RWPE2 (cell line): ENCODE data around the gene KRTAP29-1.

Source experiments
- ATAC-seq: fragments of 200-7000 bp; cut with Tn5 transposase; 3 replicates; pipeline ENCODE4 v1.9.1; 2021; ENCODE audit warnings: low read depth
- DNase-seq: peaks from one replicate; pipeline ENCODE4 v3.0.0-alpha.2; 2020; ENCODE audit warnings: low spot score
- H3K27ac ChIP-seq: fragments of 450-650 bp; 2 replicates; pipeline ENCODE4 v1.5.1; 2017; ENCODE audit warnings: mild to moderate bottlenecking; ENCODE audit not compliant: poor library complexity, severe bottlenecking
- H3K27me3 ChIP-seq: fragments of 250-450 bp; sonication (Bioruptor Pico); 2 replicates; pipeline ENCODE4 v1.5.1; 2021; ENCODE audit warnings: mild to moderate bottlenecking, moderate library complexity; ENCODE audit not compliant: insufficient read depth, poor library complexity, severe bottlenecking
- H3K36me3 ChIP-seq: fragments of 250-450 bp; sonication (Bioruptor Pico); 2 replicates; pipeline ENCODE4 v1.5.1; 2020; ENCODE audit warnings: low read depth, mild to moderate bottlenecking, moderate library complexity
- H3K4me1 ChIP-seq: fragments of 250-450 bp; sonication (Bioruptor Pico); 2 replicates; pipeline ENCODE4 v1.5.1; 2021; ENCODE audit warnings: mild to moderate bottlenecking, moderate library complexity; ENCODE audit not compliant: insufficient read depth, poor library complexity, severe bottlenecking
- H3K4me3 ChIP-seq: fragments of 250-450 bp; sonication (Bioruptor Pico); 2 replicates; pipeline ENCODE4 v1.5.1; 2021; ENCODE audit warnings: mild to moderate bottlenecking, moderate library complexity; ENCODE audit not compliant: severe bottlenecking
- H3K9me3 ChIP-seq: fragments of 250-450 bp; sonication (Bioruptor Pico); 2 replicates; pipeline ENCODE4 v1.5.1; 2021; ENCODE audit warnings: mild to moderate bottlenecking, moderate library complexity; ENCODE audit not compliant: severe bottlenecking
- TF ChIP-seq, protein P1 (sequence below): fragments of 450-650 bp; IDR thresholded peaks from one replicate; pipeline ENCODE4 v1.5.1; 2017; ENCODE audit warnings: mild to moderate bottlenecking, moderate library complexity; ENCODE audit not compliant: poor library complexity, severe bottlenecking

The KRTAP29-1 gene

GRCh38 chr17:41318231-41318630 lies 15.6 kb upstream of the KRTAP29-1 start:
- Histone ChIP-seq H3K4me3 (no peak overlapping the region), H3K36me3 (no peaks in the 10 kb centered on the region), H3K9me3 (peaks cover 6% of the 10 kb centered on the region), H3K27me3 (no peaks in the 10 kb centered on the region), H3K4me1 (peaks cover 4% of the 10 kb centered on the region), H3K27ac (no peak overlapping the region)
- DNase-seq: no peak
- TF ChIP-seq, protein P1, sequence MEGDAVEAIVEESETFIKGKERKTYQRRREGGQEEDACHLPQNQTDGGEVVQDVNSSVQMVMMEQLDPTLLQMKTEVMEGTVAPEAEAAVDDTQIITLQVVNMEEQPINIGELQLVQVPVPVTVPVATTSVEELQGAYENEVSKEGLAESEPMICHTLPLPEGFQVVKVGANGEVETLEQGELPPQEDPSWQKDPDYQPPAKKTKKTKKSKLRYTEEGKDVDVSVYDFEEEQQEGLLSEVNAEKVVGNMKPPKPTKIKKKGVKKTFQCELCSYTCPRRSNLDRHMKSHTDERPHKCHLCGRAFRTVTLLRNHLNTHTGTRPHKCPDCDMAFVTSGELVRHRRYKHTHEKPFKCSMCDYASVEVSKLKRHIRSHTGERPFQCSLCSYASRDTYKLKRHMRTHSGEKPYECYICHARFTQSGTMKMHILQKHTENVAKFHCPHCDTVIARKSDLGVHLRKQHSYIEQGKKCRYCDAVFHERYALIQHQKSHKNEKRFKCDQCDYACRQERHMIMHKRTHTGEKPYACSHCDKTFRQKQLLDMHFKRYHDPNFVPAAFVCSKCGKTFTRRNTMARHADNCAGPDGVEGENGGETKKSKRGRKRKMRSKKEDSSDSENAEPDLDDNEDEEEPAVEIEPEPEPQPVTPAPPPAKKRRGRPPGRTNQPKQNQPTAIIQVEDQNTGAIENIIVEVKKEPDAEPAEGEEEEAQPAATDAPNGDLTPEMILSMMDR: no peak
- ATAC-seq: no peak

- no peak overlapping the region for H3K4me3 ChIP-seq
- H3K27ac ChIP-seq: no peak overlapping the region
- no peak for DNase-seq
- TF ChIP-seq, protein P1: no peak
- H3K4me1 ChIP-seq: peaks cover 4% of the 10 kb centered on the region
- H3K36me3 ChIP-seq: no peaks in the 10 kb centered on the region
- H3K9me3 ChIP-seq: peaks cover 6% of the 10 kb centered on the region
- no peak for ATAC-seq
- no peaks in the 10 kb centered on the region for H3K27me3 ChIP-seq
These were observed 13.3 kb upstream of the KRTAP29-1 start for GRCh38 chr17:41315814-41316445.

DNA sequence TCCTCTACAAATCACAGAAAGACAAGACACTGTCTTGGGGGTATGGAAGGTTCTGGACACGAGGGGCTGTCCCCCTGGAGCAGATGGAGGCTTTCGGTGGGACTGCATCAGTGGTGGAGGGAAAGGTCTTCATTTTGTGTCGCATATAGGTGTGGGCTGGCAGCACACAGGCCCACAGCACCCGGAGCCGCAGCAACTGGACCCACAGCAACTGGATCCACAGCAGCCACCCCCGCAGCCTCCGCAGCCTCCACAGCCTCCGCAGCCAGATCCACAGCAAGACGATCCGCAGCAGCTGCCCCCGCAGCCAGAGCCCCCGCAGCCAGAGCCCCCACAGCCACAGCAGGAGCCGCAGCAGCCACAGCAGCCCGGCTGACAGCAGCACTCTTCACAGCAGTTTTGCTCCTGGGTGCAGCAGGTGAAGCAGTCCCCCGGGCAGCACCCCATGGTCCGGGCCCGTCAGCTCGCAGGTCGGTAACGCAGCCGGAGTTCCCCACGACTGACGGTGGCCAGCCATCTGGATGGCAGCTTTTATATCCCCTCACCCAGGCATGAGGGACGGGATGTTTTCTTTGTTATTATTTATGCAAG lies 12.6 kb upstream of the KRTAP29-1 start, which contains the start of gene KRTAP17-1:
TSS of gene KRTAP17-1 (minus strand) at position 507 of the 591 bp plus-strand sequence. CDS start at position 447, 60 bp downstream.
- ATAC-seq: no peak
- no peaks in the 10 kb centered on the region for H3K36me3 ChIP-seq
- peaks cover 6% of the 10 kb centered on the region for H3K9me3 ChIP-seq
- H3K4me1 ChIP-seq: peaks cover 4% of the 10 kb centered on the region
- TF ChIP-seq, protein P1: no peak
- no peak within 1 kb of the TSS for H3K4me3 ChIP-seq
- no peaks in the 10 kb centered on the region for H3K27me3 ChIP-seq
- no peak for DNase-seq
- H3K27ac ChIP-seq: no peak within 1 kb of the TSS

DNA sequence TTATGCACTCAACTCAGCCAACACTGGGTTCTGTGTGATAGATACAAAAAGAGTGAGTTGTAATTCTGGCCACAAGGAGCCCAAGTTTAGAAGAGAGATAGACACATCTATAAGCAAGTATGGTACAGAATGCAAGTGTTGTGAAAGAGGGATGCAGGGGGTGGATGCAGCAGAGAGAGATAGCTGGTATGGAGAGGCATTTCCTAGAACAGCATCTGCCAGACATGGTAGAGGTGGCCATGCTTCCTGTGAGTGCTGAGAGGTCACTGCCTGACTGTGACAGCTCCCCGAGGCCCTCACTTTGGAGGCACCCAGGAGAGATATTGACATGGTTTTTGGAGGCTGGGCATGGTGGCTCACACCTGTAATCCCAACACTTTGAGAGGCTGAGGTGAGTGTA lies 8.5 kb upstream of the KRTAP29-1 start:
- Histone ChIP-seq H3K4me3 (no peak overlapping the region), H3K27ac (no peak overlapping the region), H3K9me3 (no peaks in the 10 kb centered on the region), H3K27me3 (no peaks in the 10 kb centered on the region), H3K4me1 (no peaks in the 10 kb centered on the region), H3K36me3 (no peaks in the 10 kb centered on the region)
- TF ChIP-seq, protein P1: no peak
- ATAC-seq (no peak), DNase-seq (no peak)

DNA sequence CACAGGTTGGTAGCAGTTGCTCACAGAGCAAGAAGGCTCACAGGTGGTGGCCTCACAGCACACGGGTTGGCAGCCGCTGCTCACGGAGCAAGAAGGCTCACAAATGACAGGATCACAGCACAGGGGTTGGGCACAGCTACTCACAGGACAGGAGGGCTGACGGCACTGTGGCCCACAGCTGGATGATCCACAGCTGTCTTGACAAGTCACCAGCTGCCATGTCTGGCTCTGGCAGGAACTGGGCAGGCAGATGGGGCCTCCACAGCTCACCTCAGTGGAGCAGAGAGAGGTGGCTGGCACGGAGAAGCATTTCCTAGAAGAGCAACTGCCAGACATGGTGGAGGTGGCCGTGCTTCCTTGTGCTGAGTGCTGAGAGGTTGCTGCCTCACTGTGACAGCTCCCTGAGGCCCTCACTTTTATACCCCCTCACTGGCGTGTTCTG lies 6.3 kb upstream of the KRTAP29-1 start, which contains the start of gene KRTAP16-1:
TSS of gene KRTAP16-1 (minus strand) at position 392 of the 442 bp plus-strand sequence. CDS start at position 336, 56 bp downstream.
- H3K4me1 ChIP-seq: no peaks in the 10 kb centered on the region
- DNase-seq (no peak), ATAC-seq (no peak)
- no peaks in the 10 kb centered on the region for H3K36me3 ChIP-seq
- TF ChIP-seq, protein P1: no peak
- no peak within 1 kb of the TSS for H3K4me3 ChIP-seq
- no peak within 1 kb of the TSS for H3K27ac ChIP-seq
- H3K9me3 ChIP-seq: no peaks in the 10 kb centered on the region
- H3K27me3 ChIP-seq: no peaks in the 10 kb centered on the region
